GM12878 (cell line): ENCODE results near the gene IL27RA.

Experiments used
- ASH2L ChIP-seq: fragments of 300-600, 200-600 bp; sonication (generic); IDR thresholded peaks from 2 replicates; pipeline ENCODE4 v1.6.1; 2017; ENCODE audit warnings: low read depth, mild to moderate bottlenecking, borderline replicate concordance
- EZH2 ChIP-seq: IDR thresholded peaks from 2 replicates; pipeline ENCODE4 v1.6.1; 2012; ENCODE audit warnings: low read depth, mild to moderate bottlenecking, control low read depth, inconsistent platforms, low read length, borderline replicate concordance; ENCODE audit not compliant: control insufficient read depth
- MXI1 ChIP-seq: fragments of 150-350 bp; IDR thresholded peaks from 2 replicates; pipeline ENCODE4 v1.6.1; 2011; ENCODE audit warnings: low read depth, mild to moderate bottlenecking, inconsistent platforms, low read length, improper control_type of control experiment
- NFXL1 ChIP-seq: fragments of 450-650 bp; IDR thresholded peaks from 2 replicates; pipeline ENCODE4 v1.6.1; 2017; ENCODE audit warnings: antibody characterized with exemption, mild to moderate bottlenecking, borderline replicate concordance

- no peak for TF ChIP-seq NFXL1
- no peak for TF ChIP-seq EZH2
- TF ChIP-seq MXI1: 0 out of 2 replicates have a peak, but pooled peaks have one; percentile 24
- TF ChIP-seq ASH2L: no peak
These were observed 57.8 kb downstream of the IL27RA start for GRCh38 chr19:14089412-14089661.
